Kidney epithelial cell (primary cell): ENCODE data around the gene PABPN1L. TPM values are rescaled to one million over a fixed set of nuclear protein-coding genes. Genes with fewer than 3 reads are reported as not detected.

Source experiments
- DNase-seq: peaks from one replicate; pipeline ENCODE4 v3.0.0-alpha.2; 2010; ENCODE audit warnings: low read depth
- H3K27me3 ChIP-seq: 2 replicates; pipeline ENCODE4 v1.6.0; 2011; ENCODE audit warnings: low read length; ENCODE audit not compliant: control insufficient read depth, insufficient read depth
- H3K36me3 ChIP-seq: 2 replicates; pipeline ENCODE4 v1.5.1; 2011; ENCODE audit warnings: low read length; ENCODE audit not compliant: control insufficient read depth, insufficient read depth
- H3K4me3 ChIP-seq: 2 replicates; pipeline ENCODE4 v1.5.1; 2011; ENCODE audit warnings: low read depth, mild to moderate bottlenecking, control low read depth, low read length
- CTCF ChIP-seq: IDR thresholded peaks from 2 replicates; pipeline ENCODE4 v1.5.1; 2011; ENCODE audit warnings: mild to moderate bottlenecking, moderate library complexity, low read length, control low read depth, inconsistent platforms; ENCODE audit not compliant: insufficient read depth, poor library complexity, severe bottlenecking
- total RNA-seq: library from RNA; depleted of rRNA; stranded (reverse); fragments of >200 nt; gene quantifications from 2 replicates; pipeline ENCODE4 v1.2.3, GENCODE V29; 2015

PABPN1L gene
- total RNA-seq, 1 donor from 2014 or later, result not detected

DNA sequence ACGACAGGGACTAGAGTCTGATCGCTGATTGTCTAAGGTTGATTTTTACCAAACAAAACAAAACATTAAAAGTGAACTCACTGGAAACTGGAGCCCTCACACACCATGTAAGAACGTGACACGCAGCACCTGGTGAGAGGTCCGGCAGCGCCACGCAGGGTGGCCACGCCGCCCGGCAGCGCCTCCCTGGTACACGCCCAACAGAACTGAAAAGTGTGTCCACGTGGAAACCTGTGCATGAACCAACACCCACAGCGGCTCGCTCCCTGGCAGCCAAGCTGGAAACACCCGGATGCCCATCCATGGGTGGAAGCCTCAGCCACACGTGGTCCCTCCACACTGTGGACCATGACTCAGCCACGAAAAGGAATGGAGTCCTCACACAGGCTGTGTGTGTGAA, 18.8 kb downstream of the PABPN1L start:
- Histone ChIP-seq H3K4me3 (no peak overlapping the region), H3K36me3 (no peaks in the 10 kb centered on the region), H3K27me3 (no peaks in the 10 kb centered on the region)
- no peak for DNase-seq
- no peak for TF ChIP-seq CTCF

GRCh38 chr16:88846088-88846487, 20.4 kb downstream of the PABPN1L start:
- no peak for TF ChIP-seq CTCF
- no peak for DNase-seq
- Histone ChIP-seq H3K36me3 (no peaks in the 10 kb centered on the region), H3K27me3 (no peaks in the 10 kb centered on the region), H3K4me3 (no peak overlapping the region)

DNA sequence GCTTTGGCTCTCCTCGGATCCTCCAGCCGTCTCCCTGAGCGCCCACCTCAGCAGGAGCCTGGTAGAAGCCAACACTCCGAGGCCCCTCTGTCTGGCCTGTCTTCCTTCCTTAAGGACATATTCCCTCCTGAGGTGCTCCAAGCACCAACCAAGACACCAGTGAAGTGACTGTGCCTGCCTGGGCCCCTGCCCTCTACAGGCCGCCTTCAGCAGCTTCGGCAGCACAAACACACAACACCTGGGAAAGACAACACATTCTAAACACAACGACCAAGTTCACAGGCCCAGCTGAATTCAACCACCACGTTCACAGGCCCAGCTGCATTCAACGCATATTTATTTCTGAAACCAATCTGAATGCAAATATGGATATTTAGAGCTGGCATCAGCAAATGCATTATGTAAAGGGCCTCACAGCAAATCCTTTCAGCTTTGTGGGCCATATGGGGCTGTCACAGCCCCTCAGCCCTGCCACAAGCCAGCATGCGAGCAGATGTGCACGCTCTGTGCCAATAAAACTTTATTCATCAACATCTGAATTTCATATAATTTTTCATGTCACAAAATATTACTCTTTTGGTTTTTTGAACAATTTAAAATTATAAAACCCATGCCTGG, 21.9 kb downstream of the PABPN1L start:
- no peak for DNase-seq
- no peak for TF ChIP-seq CTCF
- H3K4me3 ChIP-seq, result no peak overlapping the region
- no peaks in the 10 kb centered on the region for H3K27me3 ChIP-seq
- no peaks in the 10 kb centered on the region for H3K36me3 ChIP-seq

DNA sequence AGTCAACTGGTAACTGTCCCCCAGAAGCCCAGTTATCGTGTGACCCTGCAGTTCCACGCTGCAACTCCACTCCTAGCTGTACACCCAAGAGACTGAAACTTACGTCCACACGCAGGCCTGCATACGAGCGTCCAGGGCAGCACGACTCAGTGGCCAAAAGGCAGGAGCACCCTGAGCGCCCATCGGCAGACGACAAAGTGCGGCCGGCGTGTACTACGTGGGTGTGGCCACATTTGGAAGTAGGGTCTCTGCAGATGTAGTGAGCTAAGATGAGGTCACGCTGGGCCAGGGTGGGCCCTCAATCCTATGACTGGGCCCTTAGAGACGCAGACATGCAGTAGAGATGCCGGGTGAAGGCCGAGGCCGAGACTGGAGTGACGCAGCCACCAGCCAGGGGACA, 23.2 kb downstream of the PABPN1L start:
- no peaks in the 10 kb centered on the region for H3K27me3 ChIP-seq
- no peak for TF ChIP-seq CTCF
- H3K4me3 ChIP-seq, result no peak overlapping the region
- H3K36me3 ChIP-seq, result no peaks in the 10 kb centered on the region
- DNase-seq, result no peak

DNA sequence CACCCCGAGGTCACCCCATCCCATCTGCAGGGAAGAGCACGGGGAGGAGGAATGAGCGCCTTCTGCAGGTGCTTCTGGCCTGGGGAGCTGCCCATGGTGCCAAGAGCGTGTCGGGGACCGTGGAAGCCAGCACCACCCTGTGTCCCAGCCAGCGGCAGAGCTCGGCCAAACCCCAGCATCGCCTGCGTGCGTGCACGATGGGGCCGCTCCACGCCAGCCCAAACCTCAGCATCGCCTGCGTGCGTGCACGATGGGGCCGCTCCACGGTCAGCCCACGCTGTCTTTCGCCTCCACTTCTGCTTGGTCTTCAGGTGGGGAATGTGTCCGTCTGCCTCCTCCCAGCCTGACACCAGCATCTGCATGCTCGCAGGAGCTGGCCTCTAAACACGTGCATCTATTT, 23.7 kb downstream of the PABPN1L start:
- Histone ChIP-seq H3K4me3 (no peak overlapping the region), H3K36me3 (no peaks in the 10 kb centered on the region), H3K27me3 (no peaks in the 10 kb centered on the region)
- no peak for DNase-seq
- TF ChIP-seq CTCF, result no peak

- no peaks in the 10 kb centered on the region for H3K27me3 ChIP-seq
- no peak for DNase-seq
- H3K4me3 ChIP-seq, result no peak overlapping the region
- TF ChIP-seq CTCF, result no peak
- no peaks in the 10 kb centered on the region for H3K36me3 ChIP-seq
Observed at GRCh38 chr16:88842308-88842756, 24.1 kb downstream of the PABPN1L start.
